ENCODE data around the gene PDZD2. TPM values are rescaled to one million over a fixed set of nuclear protein-coding genes. Genes with fewer than 3 reads are reported as not detected.
"Not testable (repeated sequence)": the region's sequence is repeated elsewhere in the genome, so short reads cannot be mapped to it uniquely, and the experiment has no call there.

The PDZD2 gene
- total RNA-seq, 1 donor from 2014 or later, result 14.7 TPM

DNA sequence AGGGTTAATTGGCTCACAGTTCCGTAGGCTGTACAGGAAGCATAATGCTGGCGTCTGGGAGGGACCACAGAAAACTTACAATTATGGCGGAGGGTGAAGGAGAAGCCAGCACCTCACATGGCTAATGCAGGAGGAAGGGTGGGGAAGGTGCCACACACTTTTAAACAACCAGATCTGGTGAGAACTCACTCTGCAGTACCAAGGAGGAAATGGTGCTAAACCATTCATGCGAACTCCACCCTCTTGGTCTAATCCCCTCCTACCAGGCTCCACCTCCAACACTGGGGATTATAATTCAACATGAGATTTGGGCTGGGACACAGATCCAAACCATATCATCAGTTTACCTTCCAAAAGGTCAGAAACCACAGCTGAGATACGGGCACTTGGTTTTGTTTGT, 122.9 kb downstream of the PDZD2 start:
- FAIRE-seq (no peak), DNase-seq (ENCODE audit: low spot score in 2 of 2) (no peak)

DNA sequence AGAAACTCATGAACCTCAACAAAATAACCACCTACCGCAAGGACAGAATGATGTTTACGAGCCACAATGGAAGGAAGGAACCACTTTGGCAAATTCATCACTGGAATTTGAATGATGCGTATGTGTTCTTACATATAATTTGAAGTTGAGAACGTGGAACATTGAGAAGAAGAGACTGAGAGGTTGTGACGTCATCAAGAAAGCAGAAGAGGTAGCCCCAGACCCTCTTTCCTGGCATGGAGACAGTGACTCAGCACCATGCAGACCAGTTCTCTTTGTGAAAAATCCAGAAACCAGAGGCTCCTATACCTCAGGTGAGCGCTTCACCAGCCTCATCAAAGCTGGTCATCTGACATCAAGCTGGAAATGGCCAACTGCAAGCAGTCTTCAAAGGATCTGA, 124.5 kb downstream of the PDZD2 start:
- DNase-seq (ENCODE audit: low spot score in 2 of 2) (no peak), FAIRE-seq (no peak)

DNA sequence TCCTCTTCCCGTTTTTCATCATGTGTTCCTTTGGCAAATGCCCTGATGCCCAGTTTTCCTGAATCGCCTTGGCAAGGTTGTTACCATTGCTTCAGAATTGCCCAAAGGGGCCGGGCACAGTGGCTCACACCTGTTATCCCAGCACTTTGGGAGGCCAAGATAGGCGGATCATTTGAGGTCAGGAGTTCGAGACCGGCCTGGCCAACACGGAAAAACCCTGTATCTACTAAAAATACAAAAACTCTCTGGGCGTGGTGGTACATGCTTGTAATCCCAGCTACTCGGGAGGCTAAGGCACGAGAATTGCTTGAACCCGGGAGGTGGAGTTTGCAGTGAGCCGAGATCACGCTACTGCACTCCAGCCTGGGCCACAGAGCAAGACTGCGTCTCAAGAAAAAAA, 125.8 kb downstream of the PDZD2 start:
- not testable (repeated sequence) for FAIRE-seq; DNase-seq (ENCODE audit: low spot score in 2 of 2)

- no peak for DNase-seq (ENCODE audit: low spot score in 2 of 2)
- no peak for FAIRE-seq
Measured at GRCh38 chr5:31767335-31768031, 128.6 kb downstream of the PDZD2 start.

- DNase-seq (ENCODE audit: low spot score in 2 of 2) (no peak), FAIRE-seq (no peak)
Measured at GRCh38 chr5:31768046-31768445, 129.1 kb downstream of the PDZD2 start.

GRCh38 chr5:31768784-31769183, 129.9 kb downstream of the PDZD2 start:
- no peak for FAIRE-seq

DNA sequence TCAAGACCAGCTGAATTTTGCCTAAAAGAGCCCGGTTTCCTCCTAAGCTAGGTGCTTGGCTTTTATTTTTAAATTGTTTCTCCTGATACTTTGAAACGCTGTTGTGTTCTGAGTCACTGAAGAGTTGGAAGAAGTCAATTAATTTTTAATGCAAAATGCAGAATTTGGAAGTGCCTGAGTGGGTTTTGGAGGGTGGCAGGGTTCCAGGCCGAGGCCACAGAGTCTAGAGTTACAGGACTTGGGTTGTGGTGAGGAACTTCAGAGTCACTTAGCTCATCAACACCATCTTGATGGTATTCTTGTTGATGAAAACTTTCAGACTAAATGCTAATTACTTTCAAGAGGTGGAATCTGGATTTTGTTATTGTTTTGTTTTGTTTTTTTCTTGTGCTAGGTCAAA, 130.6 kb downstream of the PDZD2 start:
- no peak for DNase-seq (ENCODE audit: low spot score in 2 of 2)
- no peak for FAIRE-seq

More at GRCh38 chr5:31768784-31769183, 129.9 kb downstream of the PDZD2 start:
- no peak for DNase-seq (ENCODE audit: low spot score in 2 of 2)

DNA sequence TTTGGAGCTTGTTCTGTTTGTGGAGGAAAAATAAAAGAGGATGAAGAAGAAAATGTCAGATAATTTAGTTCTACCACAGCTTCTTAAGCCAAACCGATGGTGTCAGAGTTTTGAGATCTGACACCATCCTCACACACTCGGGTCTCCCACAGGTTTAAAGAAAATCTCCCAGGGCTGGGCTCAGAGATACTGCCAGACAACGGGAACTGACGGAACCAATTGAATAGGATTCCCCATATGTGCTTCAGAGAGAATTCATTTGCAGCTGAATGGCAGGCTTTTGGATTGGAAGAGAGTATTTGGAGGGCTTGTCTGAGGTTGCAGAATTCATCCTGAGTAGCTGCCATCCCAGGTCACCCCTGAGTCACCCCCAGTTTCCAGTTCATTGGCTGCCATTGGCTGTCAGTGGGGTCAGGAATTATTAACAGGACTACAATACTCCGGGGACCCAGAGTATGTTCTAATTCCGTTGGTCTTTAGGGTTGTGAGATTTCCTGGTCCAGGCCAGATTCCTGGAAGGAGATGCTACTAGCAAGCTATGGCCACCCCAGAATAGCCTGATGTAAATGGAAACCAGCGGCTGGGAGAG, 131.3 kb downstream of the PDZD2 start:
- FAIRE-seq (no peak), DNase-seq (ENCODE audit: low spot score in 2 of 2) (no peak)

- DNase-seq (ENCODE audit: low spot score in 2 of 2) (no peak), FAIRE-seq (no peak)
Measured at GRCh38 chr5:31770998-31771397, 132.1 kb downstream of the PDZD2 start.

GRCh38 chr5:31771500-31771899, 132.6 kb downstream of the PDZD2 start:
- DNase-seq (ENCODE audit: low spot score in 2 of 2) (no peak), FAIRE-seq (no peak)

DNA sequence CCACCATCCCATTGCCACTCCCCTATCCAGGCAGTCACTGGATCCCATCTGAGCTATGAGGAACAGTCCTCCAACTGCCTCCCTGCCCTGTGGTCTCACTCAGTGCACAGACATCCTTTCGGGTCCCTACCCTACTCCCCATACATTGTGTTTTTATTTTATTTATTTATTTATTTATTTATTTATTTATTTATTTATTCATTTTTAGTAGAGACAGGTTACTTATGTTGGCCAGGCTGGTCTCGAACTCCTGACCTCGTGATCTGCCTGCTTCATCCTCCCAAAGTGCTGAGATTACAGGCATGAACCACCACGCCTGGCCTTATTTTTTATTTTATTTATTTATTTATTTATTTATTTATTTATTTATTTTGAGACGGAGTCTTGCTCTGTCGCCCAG, 137.4 kb downstream of the PDZD2 start:
- not testable (repeated sequence) for DNase-seq (ENCODE audit: low spot score in 2 of 2); FAIRE-seq

DNA sequence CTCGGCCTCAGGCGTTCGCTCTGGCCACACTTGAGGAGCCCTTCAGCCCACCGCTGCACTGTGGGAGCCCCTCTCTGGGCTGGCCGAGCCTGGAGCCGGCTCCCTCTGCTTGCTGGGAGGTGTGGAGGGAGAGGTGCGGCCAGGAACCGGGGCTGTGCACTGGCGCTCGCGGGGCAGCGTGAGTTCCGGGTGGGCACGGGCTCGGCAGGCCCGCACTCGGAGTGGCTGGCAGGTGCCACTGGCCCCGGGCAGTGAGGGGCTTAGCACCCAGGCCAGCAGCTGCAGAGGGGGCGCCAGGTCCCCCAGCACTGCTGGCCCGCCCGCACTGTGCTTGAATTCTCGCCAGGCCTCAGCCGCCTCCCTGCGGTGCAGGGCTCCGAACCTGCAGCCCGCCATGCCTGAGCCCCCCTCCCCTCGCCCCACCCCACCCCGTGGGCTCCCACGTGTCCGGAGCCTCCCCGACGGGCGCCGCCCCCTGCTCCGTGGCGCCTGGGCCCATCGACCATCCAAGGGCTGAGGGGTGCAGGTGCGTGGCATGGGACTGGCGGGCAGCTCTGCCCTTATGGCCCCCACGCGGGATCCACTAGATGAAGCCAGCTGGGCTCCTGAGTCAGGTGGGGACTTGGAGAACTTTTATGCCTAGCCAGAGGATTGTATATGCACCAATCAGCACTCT, 138.2 kb downstream of the PDZD2 start:
- no peak for FAIRE-seq
- no peak for DNase-seq (ENCODE audit: low spot score in 2 of 2)

DNA sequence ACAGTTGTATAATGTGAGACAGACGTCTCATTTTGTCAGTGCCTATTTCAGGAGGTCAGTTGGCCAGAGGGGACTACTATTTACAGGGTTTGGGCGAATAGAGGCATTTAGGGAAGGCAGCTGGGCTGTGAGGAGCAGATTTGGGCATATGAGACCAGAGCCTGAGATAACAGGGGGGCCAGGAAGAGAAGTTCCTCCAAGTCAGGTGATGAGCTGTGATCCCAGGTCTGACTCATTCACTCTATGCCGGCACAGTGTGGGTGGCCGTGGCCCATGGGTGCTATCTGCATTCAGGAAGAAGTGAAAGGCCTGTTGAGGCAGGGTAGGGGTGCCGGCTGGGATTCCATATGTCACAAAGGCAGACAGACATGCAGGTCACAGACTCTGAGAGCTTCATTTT, 142.8 kb downstream of the PDZD2 start:
- FAIRE-seq, result no peak
- no peak for DNase-seq (ENCODE audit: low spot score in 2 of 2)

DNA sequence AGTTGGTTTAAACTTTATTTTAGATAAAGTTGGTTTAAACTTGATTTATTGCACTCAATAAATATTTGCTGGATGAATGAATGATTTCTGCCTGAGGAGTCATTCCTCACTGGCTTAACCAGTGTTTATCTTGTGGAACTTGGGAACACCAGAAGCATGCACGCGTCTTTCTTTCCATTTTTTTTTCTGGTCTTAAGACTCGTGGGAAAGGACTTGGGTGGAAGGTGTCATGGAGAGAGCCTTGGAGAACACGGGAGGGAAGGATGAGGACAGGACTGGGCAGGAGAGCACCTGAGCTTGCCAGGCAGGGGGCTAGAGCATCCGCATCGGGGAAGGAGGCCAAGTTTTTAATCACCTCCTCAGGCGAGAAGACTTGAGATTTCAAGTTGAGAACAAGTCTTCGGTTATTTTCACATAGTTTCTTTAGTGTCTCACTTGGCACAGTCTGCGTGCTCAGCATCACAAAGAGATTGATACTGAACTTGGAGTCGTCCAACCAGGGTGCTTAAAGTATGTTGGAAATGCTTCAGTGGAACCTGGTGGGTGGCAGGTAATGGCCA, 144.2 kb downstream of the PDZD2 start:
- FAIRE-seq, result no peak
- DNase-seq (ENCODE audit: low spot score in 2 of 2), result no peak

GRCh38 chr5:31783731-31784130, 144.8 kb downstream of the PDZD2 start:
- FAIRE-seq, result no peak
- no peak for DNase-seq (ENCODE audit: low spot score in 2 of 2)

DNA sequence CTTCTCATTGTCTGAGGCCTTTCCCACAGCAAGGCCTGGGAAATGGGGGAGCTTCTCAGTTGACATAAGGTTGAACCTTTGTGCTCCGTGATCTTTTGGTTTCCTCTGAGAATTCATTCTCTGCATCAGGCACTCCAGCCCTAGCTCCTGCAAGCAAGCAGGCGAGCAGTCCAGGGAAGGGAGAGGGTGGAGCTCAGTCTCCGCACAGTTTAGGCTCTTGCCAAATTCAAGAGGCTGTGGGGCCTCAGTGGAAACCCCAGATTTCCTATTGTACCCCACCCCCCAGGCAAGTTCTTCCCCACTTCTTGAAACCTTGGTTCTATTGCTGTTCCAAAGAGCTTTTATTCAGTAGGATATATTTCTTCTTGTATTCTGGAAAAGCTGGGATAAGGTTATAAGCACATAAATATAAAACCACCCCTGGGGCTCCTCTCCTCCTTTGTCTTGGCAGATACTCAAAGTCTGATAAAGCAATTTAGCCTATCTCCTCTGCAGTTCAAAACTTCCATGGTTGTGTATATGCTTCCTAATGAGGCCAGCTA, 147.2 kb downstream of the PDZD2 start:
- no peak for FAIRE-seq
- DNase-seq (ENCODE audit: low spot score in 2 of 2), result no peak

- FAIRE-seq, result no peak
- no peak for DNase-seq (ENCODE audit: low spot score in 2 of 2)
Measured at GRCh38 chr5:31794009-31794408, 155.1 kb downstream of the PDZD2 start.

DNA sequence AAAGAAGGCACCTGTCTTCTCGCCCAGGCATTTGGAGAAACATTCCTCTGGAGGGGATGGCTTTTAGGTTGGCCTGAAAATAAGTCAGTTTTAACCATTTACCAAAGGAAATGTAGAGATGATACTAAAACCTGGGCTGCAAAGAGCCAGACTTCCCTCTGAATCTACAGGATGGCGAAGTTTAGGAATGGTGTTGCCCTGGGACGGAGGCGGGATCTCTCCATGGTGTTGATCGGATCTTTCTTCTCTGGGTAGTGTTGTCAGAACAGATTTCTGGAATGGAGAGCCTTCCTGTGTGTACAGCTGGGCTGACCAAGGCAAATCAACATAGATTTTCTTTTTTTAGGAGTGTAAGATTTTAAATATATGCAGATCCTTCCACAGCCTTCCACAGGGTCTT, 159.2 kb downstream of the PDZD2 start:
- FAIRE-seq, result no peak
- DNase-seq (ENCODE audit: low spot score in 2 of 2), result no peak

DNA sequence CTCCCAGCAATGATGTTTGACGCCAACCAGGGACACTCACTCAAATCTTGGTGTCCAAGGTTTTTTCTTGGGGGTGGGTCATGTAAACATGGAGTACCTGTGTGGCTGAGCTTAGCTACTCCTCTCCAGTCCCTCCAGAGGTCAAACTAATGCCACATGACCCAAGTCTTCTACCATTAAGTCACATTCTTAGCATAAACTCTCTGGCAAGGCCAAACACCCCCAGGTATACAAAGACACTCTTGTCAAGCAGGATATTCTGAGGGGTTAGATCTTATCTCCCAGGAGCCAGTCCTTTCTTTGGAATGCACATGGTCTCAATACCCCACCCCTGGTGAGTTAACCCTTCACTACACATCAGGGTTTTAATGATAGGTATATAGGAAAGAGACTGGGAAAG, 161.4 kb downstream of the PDZD2 start:
- DNase-seq (ENCODE audit: low spot score in 2 of 2) (no peak), FAIRE-seq (no peak)

GRCh38 chr5:31805785-31806400, 167.0 kb downstream of the PDZD2 start:
- no peak for FAIRE-seq
- no peak for DNase-seq (ENCODE audit: low spot score in 2 of 2)

GRCh38 chr5:31806561-31806960, 167.6 kb downstream of the PDZD2 start:
- DNase-seq (ENCODE audit: low spot score in 2 of 2) (no peak), FAIRE-seq (no peak)

Measured in frontal cortex (tissue), 4 donors.